ENCODE results near the gene PPAT.

The PPAT gene

DNA sequence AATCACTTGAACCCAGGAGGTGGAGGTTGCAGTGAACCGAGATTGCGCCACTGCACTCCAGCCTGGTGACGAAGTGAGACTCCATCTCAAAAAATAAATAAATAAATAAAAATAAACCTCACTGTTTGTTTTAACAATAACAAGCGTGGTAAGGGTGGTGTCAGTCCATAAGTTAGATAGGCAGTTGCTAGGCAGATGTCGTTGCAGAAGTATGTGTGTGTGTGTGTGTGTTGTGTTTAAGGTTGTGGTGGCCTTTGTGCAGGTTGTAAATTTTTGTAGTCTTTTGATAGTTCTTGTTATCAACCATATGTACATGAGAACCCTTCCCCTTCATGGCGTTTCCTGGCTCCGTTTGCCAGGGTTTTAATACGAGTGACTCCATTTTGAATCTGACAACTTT lies 44.1 kb downstream of the PPAT start:
- Histone ChIP-seq H3K4me3 (ENCODE audit: low read length, poor library complexity, severe bottlenecking) (no peak overlapping the region), H3K4me1 (ENCODE audit: insufficient read depth, low read length, poor library complexity, severe bottlenecking) (peaks cover 22% of the 10 kb centered on the region)
- TF ChIP-seq EZH2phosphoT487 (IDR thresholded peaks at IDR 0.05; ENCODE audit: borderline replicate concordance), result no peak
- TF ChIP-seq, protein P1, sequence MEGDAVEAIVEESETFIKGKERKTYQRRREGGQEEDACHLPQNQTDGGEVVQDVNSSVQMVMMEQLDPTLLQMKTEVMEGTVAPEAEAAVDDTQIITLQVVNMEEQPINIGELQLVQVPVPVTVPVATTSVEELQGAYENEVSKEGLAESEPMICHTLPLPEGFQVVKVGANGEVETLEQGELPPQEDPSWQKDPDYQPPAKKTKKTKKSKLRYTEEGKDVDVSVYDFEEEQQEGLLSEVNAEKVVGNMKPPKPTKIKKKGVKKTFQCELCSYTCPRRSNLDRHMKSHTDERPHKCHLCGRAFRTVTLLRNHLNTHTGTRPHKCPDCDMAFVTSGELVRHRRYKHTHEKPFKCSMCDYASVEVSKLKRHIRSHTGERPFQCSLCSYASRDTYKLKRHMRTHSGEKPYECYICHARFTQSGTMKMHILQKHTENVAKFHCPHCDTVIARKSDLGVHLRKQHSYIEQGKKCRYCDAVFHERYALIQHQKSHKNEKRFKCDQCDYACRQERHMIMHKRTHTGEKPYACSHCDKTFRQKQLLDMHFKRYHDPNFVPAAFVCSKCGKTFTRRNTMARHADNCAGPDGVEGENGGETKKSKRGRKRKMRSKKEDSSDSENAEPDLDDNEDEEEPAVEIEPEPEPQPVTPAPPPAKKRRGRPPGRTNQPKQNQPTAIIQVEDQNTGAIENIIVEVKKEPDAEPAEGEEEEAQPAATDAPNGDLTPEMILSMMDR (conservative IDR thresholded peaks at IDR 0.05; ENCODE audit: low read length), result no peak

GRCh38 chr4:56389558-56389957 lies 45.9 kb downstream of the PPAT start:
- Histone ChIP-seq H3K79me2 (ENCODE audit: insufficient read depth, low read length) (peaks cover 27% of the 10 kb centered on the region), H3K9ac (ENCODE audit: low read depth, low read length, poor library complexity, severe bottlenecking) (no peak overlapping the region)

More for the DNA sequence above, 44.1 kb downstream of the PPAT start:
- H4K20me1 ChIP-seq (ENCODE audit: insufficient read depth, low read length, poor library complexity, severe bottlenecking), result no peaks in the 10 kb centered on the region
- H2AFZ ChIP-seq (ENCODE audit: low read length), result no peak overlapping the region
- no peak overlapping the region for H3K4me2 ChIP-seq (ENCODE audit: low read depth, low read length, poor library complexity, severe bottlenecking)
- H3K9ac ChIP-seq (ENCODE audit: low read depth, low read length, poor library complexity, severe bottlenecking), result no peak overlapping the region
- H3K27me3 ChIP-seq (ENCODE audit: insufficient read depth, low read length, poor library complexity, severe bottlenecking), result no peaks in the 10 kb centered on the region
- H3K9me3 ChIP-seq (ENCODE audit: insufficient read depth, low read depth, low read length), result no peaks in the 10 kb centered on the region
- H3F3A ChIP-seq (ENCODE audit: low read depth), result 0 out of 2 replicates have a peak, but pooled peaks cover 4% of the 10 kb centered on the region
- H3K36me3 ChIP-seq (ENCODE audit: insufficient read depth, low read length), result peaks cover 8% of the 10 kb centered on the region; the same call in 1 of the 2 replicates
- no peaks in the 10 kb centered on the region for H3K9me2 ChIP-seq (replicated peaks; ENCODE audit: low read depth, low read length)
- peaks cover 16% of the 10 kb centered on the region for H3K79me2 ChIP-seq (ENCODE audit: insufficient read depth, low read length)

DNA sequence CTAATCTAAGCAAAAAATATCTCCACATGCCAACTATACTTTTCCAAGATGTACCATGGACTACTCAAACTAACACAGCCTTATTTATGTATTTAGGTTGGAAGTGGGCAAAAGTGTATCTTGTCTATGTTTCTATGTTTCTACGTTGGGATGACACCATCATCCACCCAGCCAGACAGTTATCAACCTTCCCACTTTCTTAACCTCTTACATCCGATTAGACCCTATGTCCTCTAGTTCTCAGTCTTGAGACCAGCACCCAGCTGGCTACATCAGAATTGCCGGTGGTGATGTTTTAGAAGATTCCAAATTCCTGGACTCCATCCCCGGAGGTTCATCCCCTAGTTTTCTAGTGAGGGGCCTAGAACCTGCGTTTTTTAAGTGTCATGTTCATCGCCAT lies 47.1 kb downstream of the PPAT start:
- no peaks in the 10 kb centered on the region for H3K27me3 ChIP-seq (ENCODE audit: insufficient read depth, low read length, poor library complexity, severe bottlenecking)
- peak overlapping the region; percentile 83 for H3K9ac ChIP-seq (ENCODE audit: low read depth, low read length, poor library complexity, severe bottlenecking)
- H2AFZ ChIP-seq (ENCODE audit: low read length), result no peak overlapping the region
- H3K9me2 ChIP-seq (replicated peaks; ENCODE audit: low read depth, low read length), result no peaks in the 10 kb centered on the region
- H3K9me3 ChIP-seq (ENCODE audit: insufficient read depth, low read depth, low read length), result no peaks in the 10 kb centered on the region
- H4K20me1 ChIP-seq (ENCODE audit: insufficient read depth, low read length, poor library complexity, severe bottlenecking), result no peaks in the 10 kb centered on the region
- TF ChIP-seq EZH2phosphoT487 (IDR thresholded peaks at IDR 0.05; ENCODE audit: borderline replicate concordance), result no peak
- TF ChIP-seq, protein P1 (conservative IDR thresholded peaks at IDR 0.05; ENCODE audit: low read length), result no peak
- peak overlapping the region; percentile 96 for H3K4me2 ChIP-seq (ENCODE audit: low read depth, low read length, poor library complexity, severe bottlenecking)
- peaks cover 35% of the 10 kb centered on the region for H3K4me1 ChIP-seq (ENCODE audit: insufficient read depth, low read length, poor library complexity, severe bottlenecking)
- H3K79me2 ChIP-seq (ENCODE audit: insufficient read depth, low read length), result peaks cover 27% of the 10 kb centered on the region
- 0 out of 2 replicates have a peak, but pooled peaks cover 4% of the 10 kb centered on the region for H3F3A ChIP-seq (ENCODE audit: low read depth)
- no peaks in the 10 kb centered on the region; the same call in 1 of the 2 replicates for H3K36me3 ChIP-seq (ENCODE audit: insufficient read depth, low read length)
- H3K4me3 ChIP-seq (ENCODE audit: low read length, poor library complexity, severe bottlenecking), result peak overlapping the region; percentile 83

More at GRCh38 chr4:56389558-56389957, 45.9 kb downstream of the PPAT start:
- Histone ChIP-seq H3K9me2 (replicated peaks; ENCODE audit: low read depth, low read length) (no peaks in the 10 kb centered on the region), H3K4me3 (ENCODE audit: low read length, poor library complexity, severe bottlenecking) (peak overlapping the region; percentile 83), H3K4me2 (ENCODE audit: low read depth, low read length, poor library complexity, severe bottlenecking) (peak overlapping the region; percentile 96), H3K4me1 (ENCODE audit: insufficient read depth, low read length, poor library complexity, severe bottlenecking) (peaks cover 31% of the 10 kb centered on the region), H2AFZ (ENCODE audit: low read length) (no peak overlapping the region), H4K20me1 (ENCODE audit: insufficient read depth, low read length, poor library complexity, severe bottlenecking) (no peaks in the 10 kb centered on the region), H3K36me3 (ENCODE audit: insufficient read depth, low read length) (no peaks in the 10 kb centered on the region; the same call in 1 of the 2 replicates), H3K9me3 (ENCODE audit: insufficient read depth, low read depth, low read length) (no peaks in the 10 kb centered on the region), H3F3A (ENCODE audit: low read depth) (0 out of 2 replicates have a peak, but pooled peaks cover 4% of the 10 kb centered on the region), H3K27me3 (ENCODE audit: insufficient read depth, low read length, poor library complexity, severe bottlenecking) (no peaks in the 10 kb centered on the region)
- TF ChIP-seq, protein P1 (conservative IDR thresholded peaks at IDR 0.05; ENCODE audit: low read length), result no peak
- no peak for TF ChIP-seq EZH2phosphoT487 (IDR thresholded peaks at IDR 0.05; ENCODE audit: borderline replicate concordance)
